ENCODE results near the gene TTC21B.
A peak's percentile ranks its signal among the peaks of the same experiment; 100 is the strongest.
"Not testable (repeated sequence)": the region's sequence is repeated elsewhere in the genome, so short reads cannot be mapped to it uniquely, and the experiment has no call there.

Gene TTC21B

GRCh38 chr2:165877565-165878550 is 75.7 kb downstream of the TTC21B start:
- DNase-seq = no peak

DNA sequence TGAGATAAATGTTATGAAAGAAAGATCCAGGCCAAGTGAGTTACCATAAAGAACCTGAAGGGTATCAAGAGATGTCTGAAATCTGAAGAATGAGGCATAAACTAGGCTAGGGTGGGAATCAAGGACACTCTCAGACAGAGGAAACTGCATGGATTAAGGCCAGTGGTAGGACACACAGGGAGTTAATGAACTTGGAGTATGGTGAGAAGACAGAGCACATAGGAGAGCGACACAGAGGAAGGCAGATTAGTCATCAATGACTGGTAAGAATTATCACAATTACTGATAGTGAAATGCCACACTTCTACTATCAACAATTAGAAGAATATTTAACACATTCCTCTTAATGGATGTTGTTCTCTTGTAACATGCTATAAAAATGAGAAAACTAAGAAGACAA is 76.9 kb downstream of the TTC21B start:
- no peak for DNase-seq

DNA sequence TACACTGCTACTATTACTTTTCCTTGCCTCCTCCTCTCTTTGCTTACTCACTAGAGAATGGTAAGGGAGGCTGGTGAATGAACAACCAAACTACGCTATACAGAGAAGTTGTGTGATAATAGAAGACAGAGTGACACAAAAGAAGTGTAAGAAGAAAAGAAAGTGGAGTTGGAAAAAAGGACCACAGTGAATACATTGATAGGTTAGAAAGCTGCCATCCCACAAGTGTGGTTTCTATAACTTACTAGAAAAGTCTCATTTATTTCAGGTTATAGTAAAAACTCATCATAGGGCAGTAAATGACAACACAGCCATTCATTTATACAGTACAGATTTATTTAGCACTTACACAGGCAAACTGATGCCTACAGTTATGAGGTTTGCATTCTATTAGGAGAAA is 77.3 kb downstream of the TTC21B start:
- no peak for DNase-seq

- peak; percentile 83 for DNase-seq
These were observed 79.0 kb downstream of the TTC21B start for GRCh38 chr2:165874445-165875039.

- DNase-seq = no peak
These were observed 81.3 kb downstream of the TTC21B start for GRCh38 chr2:165872101-165872791.

GRCh38 chr2:165871025-165871424 is 82.6 kb downstream of the TTC21B start:
- no peak for DNase-seq

DNA sequence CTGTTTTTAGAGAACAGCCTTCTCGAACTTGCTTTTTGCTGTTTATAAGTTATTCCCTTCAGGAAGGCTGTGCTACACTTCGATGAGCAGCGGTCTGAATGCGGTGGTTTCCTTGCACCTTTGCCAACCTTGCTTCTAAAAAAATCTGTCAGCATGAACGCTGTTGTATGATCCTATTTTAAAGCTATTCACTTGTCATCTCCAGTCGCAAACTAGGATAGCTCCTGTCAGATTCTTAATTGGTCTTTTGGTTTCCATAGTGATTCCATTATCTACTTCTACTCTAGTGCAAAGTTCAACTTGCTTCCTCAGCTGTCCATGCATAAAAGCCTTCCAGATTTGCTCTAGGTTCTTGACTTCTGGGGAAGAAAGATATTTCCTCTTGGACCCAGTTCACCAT is 83.2 kb downstream of the TTC21B start:
- DNase-seq = peak; percentile 53

DNA sequence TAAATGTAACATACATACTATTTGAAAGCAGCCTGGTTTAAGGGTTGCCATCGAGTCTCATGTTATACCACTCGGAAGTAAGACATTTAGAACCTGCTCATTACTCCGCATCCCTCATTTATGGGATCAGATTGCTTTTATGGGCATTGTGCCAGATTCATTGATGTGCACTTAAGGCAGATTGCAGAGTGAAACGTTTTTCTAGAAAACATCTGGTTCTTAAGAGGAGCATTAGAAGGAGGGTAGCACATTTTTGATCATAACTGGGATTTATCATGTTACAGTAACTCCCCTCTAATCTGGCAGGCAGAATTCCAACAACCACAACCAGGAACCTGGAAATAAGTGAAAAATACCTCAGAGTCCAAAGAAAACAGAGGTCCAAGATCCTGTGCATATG is 85.4 kb downstream of the TTC21B start:
- peak; percentile 73 for DNase-seq

DNA sequence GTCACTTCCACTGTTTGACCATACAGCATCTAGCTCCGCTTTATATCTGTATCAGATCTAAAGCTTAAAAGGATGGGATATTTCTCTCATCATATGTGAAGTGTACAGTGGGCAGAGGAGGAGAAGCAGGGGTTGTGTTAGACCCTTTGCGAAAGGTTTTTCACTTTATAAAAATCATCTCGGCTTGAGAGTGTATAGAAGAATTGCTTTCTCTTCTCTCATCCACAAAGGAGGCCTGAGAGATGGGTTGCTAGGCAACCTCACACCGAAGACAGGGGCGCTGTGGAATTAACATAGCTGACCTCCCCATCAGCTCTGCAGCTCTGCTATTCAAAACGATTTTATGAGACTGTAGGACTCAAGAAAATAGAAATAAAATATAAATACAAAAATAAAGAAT is 89.3 kb downstream of the TTC21B start:
- DNase-seq = peak; percentile 81

- DNase-seq = peak; percentile 76
These were observed 89.7 kb downstream of the TTC21B start for GRCh38 chr2:165863810-165864261.

- not testable (repeated sequence) for DNase-seq
These were observed 92.5 kb downstream of the TTC21B start for GRCh38 chr2:165861083-165861482.

DNA sequence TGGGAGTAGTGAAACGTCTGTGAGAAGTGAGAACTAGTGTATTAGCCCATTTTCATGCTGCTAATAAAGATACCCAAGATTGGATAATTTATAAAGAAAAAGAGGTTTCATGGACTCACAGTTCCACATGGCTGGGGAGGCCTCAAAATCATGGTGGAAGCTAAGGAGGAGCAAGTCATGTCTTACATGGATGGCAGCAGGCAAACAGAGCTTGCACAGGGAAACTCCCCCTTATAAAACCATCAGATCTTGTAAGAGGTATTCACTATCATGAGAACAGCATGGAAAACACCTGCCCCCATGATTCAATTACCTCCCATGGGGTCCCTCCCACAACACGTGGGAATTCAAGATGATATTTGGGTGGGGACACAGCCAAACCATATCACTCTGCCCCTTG is 93.9 kb downstream of the TTC21B start:
- not testable (repeated sequence) for DNase-seq

DNA sequence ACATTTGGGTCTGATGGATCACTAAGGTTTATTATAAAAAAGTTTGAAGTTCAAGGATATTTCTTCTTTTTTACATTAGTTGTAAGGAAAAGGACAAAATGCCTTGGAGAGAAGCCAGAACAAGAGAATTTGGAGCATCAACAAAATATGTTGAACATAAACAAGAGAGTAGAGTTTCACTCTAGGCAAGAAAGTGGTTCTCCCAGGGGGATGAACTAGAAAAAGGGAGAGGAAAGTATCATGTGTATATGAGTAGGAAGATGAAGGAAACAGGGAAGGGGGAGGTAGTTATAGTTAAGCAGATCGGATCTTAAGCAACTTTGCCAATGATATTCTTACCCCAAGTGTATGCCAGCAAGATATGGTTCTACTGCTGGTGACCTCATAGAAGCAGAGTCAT is 95.7 kb downstream of the TTC21B start:
- DNase-seq = no peak

DNA sequence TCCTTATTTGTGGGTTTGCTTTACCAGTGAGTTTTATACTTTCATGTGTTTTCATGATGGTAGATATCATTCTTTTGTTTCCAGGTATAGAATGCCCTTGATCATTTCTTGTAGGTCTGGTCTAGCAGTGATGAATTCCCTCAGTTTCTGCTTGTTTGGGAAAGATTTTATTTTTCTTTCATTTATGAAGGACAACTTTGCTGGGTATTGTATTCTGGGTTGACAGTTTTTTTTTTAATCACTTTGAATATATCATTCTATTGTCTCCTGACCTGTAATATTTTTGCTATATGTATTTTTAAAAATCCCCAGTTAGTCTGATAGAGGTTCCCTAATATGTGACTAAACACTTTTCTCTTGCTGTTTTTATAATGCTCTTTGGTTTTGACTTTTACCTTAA is 101.2 kb downstream of the TTC21B start:
- no peak for DNase-seq

DNA sequence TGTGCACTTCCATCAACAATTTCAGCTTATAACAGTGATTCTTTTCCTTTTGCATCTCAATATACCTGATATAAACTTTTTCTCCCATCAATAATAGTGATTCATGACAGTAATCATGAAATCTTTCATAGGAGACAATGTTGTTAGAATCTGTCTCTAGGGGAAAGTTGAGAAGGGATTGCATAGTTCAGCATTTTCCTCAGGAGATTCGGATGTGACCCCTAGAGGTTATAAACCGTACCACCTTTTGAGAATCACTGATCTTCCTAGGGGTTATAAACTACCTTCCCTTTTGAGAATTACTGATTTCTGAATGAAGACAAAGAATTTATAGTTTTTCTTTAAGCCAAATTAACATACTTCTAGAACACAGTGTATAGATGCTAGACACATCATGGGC is 106.6 kb downstream of the TTC21B start:
- DNase-seq = no peak

GRCh38 chr2:165846056-165846455 is 107.5 kb downstream of the TTC21B start:
- no peak for DNase-seq

- DNase-seq = no peak
These were observed 109.4 kb downstream of the TTC21B start for GRCh38 chr2:165844216-165844615.

DNA sequence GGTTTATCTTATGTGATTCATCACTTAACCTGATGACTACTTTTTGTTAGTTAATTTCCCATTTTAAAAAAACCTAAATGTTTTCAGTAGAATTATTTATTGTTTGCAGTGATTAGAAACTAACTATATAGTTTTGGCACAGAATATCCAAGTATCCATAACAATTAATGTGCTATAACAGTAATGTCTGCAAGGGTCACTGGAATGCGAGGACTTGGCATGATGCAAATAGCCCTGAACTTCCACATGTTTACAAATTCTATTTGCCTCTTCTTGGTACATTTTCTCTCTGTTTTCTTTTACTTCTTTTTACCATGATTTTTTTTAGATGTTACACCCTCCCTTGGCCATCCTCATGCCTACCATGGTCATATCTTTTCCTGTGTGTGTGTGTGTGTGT is 110.2 kb downstream of the TTC21B start:
- DNase-seq = no peak

- DNase-seq = no peak
These were observed 113.1 kb downstream of the TTC21B start for GRCh38 chr2:165840333-165840958.

DNA sequence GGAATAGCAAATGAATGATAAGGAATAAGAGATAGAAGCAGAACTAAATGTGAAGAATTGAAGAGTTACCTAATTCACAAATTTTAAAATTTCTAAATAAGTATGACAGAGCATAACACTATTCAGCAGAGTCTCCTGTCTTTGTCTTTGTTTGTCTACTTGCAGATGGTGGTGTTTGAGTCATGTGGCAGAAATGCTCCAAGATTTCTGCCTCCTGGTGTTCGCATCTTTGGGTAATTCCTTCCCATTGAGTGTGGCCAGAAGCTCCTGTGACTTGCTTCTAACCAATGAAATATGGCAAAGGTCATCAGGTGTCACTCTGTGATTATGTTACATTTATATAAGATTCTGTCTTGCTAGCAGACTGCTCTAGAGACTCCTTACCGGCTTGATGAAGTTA is 114.0 kb downstream of the TTC21B start:
- no peak for DNase-seq

GRCh38 chr2:165837122-165837521 is 116.5 kb downstream of the TTC21B start:
- DNase-seq = no peak

GRCh38 chr2:165835363-165835762 is 118.2 kb downstream of the TTC21B start:
- DNase-seq = no peak

DNA sequence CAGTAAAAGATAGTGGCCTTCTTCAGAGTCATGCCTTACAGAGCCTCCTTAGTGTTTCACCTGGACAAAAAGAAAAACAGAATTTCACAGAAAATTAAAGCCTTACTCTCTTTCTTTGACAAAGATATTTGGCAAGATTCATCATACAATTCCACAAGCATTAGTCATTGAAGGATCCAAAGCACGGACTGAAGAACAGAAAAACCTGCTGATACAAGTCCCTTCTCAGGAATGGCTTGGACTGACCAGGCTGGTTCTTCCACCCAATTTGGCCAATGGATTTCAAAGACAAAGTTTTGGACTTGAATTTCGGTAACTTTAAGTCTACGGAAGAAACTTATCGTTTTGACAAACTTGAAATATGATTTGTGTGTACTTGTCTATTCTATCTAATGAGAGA is 120.4 kb downstream of the TTC21B start:
- no peak for DNase-seq
